GM21360 (cell line): Measurements from ENCODE around the gene MAP4K2.
"Not testable (repeated sequence)": the region's sequence is repeated elsewhere in the genome, so short reads cannot be mapped to it uniquely, and the experiment has no call there.

ENCODE experiments used
- ATAC-seq: cut with Tn5 transposase; IDR thresholded peaks from one replicate; pipeline ENCODE4 v1.9.1; 2021; ENCODE audit warnings: mild to moderate bottlenecking, moderate library complexity; ENCODE audit not compliant: unreplicated experiment

MAP4K2 gene

GRCh38 chr11:64803158-64803845, at the start of gene MAP4K2:
Gene MAP4K2, minus strand, starts transcription at chr11:64803214. Its CDS starts 65 bp downstream, at chr11:64803149.
- ATAC-seq: peak; percentile 75

- ATAC-seq: no peak
Measured at GRCh38 chr11:64851831-64852351, 48.9 kb upstream of the MAP4K2 start.

GRCh38 chr11:64850979-64851567, 48.1 kb upstream of the MAP4K2 start:
- peak; percentile 48 for ATAC-seq

- no peak for ATAC-seq
Measured at GRCh38 chr11:64849598-64850356, 46.8 kb upstream of the MAP4K2 start.

- ATAC-seq: no peak
Measured at GRCh38 chr11:64848826-64849597, 46.0 kb upstream of the MAP4K2 start.

GRCh38 chr11:64848214-64848825, 45.3 kb upstream of the MAP4K2 start:
- ATAC-seq: no peak

GRCh38 chr11:64846998-64847666, 44.1 kb upstream of the MAP4K2 start:
- no peak for ATAC-seq

- ATAC-seq: not testable (repeated sequence)
Measured at GRCh38 chr11:64845776-64846129, 42.7 kb upstream of the MAP4K2 start.

- ATAC-seq: no peak
Measured at GRCh38 chr11:64845129-64845775, 42.2 kb upstream of the MAP4K2 start.

GRCh38 chr11:64844330-64845128, 41.5 kb upstream of the MAP4K2 start, which contains the start of gene CDC42BPG:
Gene CDC42BPG, minus strand, starts transcription at chr11:64844653. Its CDS starts 84 bp downstream, at chr11:64844569.
- no peak for ATAC-seq

- no peak for ATAC-seq
Measured at GRCh38 chr11:64843686-64844329, 40.8 kb upstream of the MAP4K2 start.

- ATAC-seq: no peak
Measured at GRCh38 chr11:64842851-64843685, 40.1 kb upstream of the MAP4K2 start.

- no peak for ATAC-seq
Measured at GRCh38 chr11:64842366-64842759, 39.3 kb upstream of the MAP4K2 start.

GRCh38 chr11:64841592-64842365, 38.8 kb upstream of the MAP4K2 start:
- ATAC-seq: no peak

- no peak for ATAC-seq
Measured at GRCh38 chr11:64839887-64840782, 37.1 kb upstream of the MAP4K2 start.
